Activated CD4-positive, alpha-beta T cell treated with anti-CD3 and anti-CD28 coated beads, Interleukin-2, amount 10 ng/mL, durations not matched to agents 24 days and 14 days (primary cell): ENCODE data around the gene DENND1B. TPM values are rescaled to one million over a fixed set of nuclear protein-coding genes. Genes with fewer than 3 reads are reported as not detected.
"Not testable (repeated sequence)": the region's sequence is repeated elsewhere in the genome, so short reads cannot be mapped to it uniquely, and the experiment has no call there.

Experiments used
- DNase-seq: peaks from one replicate; pipeline ENCODE4 v3.0.0; 2022
- H3K27ac Mint-ChIP-seq: one replicate; pipeline ENCODE4 v1.8.0; 2022; ENCODE audit warnings: mild to moderate bottlenecking, mixed read lengths
- H3K27me3 Mint-ChIP-seq: one replicate; pipeline ENCODE4 v1.8.0; 2022; ENCODE audit warnings: mixed read lengths
- H3K36me3 Mint-ChIP-seq: one replicate; pipeline ENCODE4 v1.8.0; 2022; ENCODE audit warnings: low read depth, mild to moderate bottlenecking, mixed read lengths
- H3K4me1 Mint-ChIP-seq: one replicate; pipeline ENCODE4 v1.8.0; 2021; ENCODE audit warnings: mixed read lengths
- H3K4me3 Mint-ChIP-seq: one replicate; pipeline ENCODE4 v1.8.0; 2022; ENCODE audit warnings: mild to moderate bottlenecking, moderate library complexity, mixed read lengths
- H3K9me3 Mint-ChIP-seq: one replicate; pipeline ENCODE4 v1.8.0; 2021; ENCODE audit warnings: mixed read lengths
- intact Hi-C: fragments of 100-400 bp; cut with micrococcal nuclease; formaldehyde crosslinking; loops from one replicate; pipeline ENCODE4 v1.15.1; 2023
- total RNA-seq: library from RNA; stranded (reverse); gene quantifications from 2 replicates; pipeline ENCODE4 v1.2.3, GENCODE V29; 2022

The DENND1B gene
- total RNA-seq, 1 donor from 2014 or later = 15.0 TPM

DNA sequence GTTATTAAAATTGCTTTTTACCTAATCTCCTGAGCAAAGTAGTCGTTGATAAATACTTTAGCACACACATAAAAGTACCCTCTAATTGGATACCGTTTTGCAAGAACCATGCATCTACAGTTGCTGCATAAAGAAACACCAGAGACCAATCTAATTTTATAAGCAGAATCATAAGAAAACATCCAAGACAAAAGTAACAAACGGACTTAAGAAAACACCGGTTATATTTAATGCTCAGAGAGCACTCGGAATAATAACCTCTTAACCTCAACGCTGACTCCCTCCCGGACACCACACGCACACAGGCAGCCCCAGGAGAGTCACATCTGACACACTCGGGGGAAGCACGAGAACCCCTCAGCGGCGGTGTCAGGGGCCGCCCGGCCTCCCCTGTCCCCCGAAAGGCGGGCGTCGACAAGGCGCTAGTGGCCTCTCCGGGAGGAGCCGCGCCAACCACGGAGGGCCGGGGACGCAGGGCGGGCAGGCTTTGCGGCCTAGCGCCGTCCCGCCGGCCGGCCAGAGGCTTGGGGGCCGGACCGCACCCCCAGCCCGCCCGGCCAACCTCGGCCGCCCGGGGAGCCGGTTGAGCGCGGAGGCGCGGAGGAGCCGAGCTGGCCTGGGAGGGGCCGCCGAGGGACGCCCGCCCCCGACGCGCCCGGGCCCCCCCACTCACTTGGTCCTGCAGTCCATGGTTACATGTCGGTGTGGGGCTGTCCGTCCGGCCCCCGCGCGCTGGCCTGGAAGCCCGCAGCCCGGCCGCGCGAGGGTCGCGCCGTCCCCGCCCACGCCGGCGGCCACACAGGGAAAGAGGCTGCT is 606 bp downstream of the DENND1B start:
- Mint-ChIP-seq H3K4me1 (peaks cover 64% of the 10 kb centered on the region), H3K27ac (peak overlapping the region; percentile 99), H3K36me3 (peaks cover 11% of the 10 kb centered on the region), H3K4me3 (peak overlapping the region; percentile 89), H3K27me3 (no peaks in the 10 kb centered on the region), H3K9me3 (no peaks in the 10 kb centered on the region)
- intact Hi-C loops = loop anchor here (2.0 to 10.0 kb wide), 5 partner anchors 94 to 873 kb away; partner anchors contain the start of genes LHX9 and NEK7
- peak; percentile 84 for DNase-seq

DNA sequence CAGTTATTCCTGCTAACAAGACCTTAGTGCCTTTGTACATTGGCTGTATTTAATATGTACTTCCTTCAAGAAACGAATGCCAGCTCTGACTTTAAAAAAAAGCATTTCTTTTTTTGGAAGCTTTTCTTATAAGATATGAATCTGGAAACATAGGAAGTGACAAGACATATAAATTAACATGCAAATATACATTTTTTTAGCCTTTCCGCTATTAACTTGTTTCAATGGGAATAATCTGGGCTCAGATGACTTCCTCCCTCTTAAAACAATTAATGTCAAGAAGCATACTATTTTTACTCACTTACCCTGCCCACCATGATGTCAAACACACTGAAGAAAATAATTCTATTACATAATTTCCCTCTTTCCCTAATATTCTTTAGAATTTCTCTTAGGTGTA is 1.4 kb downstream of the DENND1B start:
- no peak for DNase-seq
- no peaks in the 10 kb centered on the region for H3K9me3 Mint-ChIP-seq
- H3K4me1 Mint-ChIP-seq = peaks cover 63% of the 10 kb centered on the region
- intact Hi-C loops = loop anchor here (2.0 to 10.0 kb wide), 2 partner anchors 95 to 851 kb away; no protein-coding TSS in a partner anchor
- H3K36me3 Mint-ChIP-seq = peaks cover 14% of the 10 kb centered on the region
- H3K27ac Mint-ChIP-seq = peak overlapping the region; percentile 88
- H3K4me3 Mint-ChIP-seq = peak overlapping the region; percentile 89
- H3K27me3 Mint-ChIP-seq = no peaks in the 10 kb centered on the region

DNA sequence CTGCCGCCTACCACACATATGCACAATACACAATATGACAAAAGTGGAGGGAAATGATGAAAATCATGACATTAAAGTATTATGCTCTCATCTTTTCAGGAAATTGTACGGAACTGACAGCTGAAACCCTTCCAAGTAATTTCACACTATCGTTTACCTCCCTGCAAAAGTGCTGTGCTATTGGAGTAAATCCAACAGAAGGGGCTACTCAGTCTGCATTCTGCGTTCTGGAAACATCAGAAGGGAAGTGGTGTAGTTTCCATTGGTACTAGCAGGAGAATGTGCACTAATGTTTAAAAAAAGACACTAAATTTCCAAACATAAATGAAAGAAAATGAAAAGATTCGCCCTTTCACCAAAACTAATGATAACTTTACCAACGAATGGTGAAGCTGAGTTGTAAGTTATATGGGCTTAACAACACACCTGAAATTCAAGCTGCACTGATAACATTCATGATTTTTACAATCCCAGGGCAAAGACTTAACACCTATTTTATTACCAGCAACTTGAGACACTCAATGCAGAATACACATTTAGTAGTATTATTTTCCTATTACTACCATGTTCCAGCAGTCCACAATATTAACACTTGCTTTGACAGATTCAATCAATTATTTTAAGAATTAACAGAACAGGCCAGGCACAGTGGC is 3.2 kb downstream of the DENND1B start:
- H3K36me3 Mint-ChIP-seq = peaks cover 23% of the 10 kb centered on the region
- H3K4me3 Mint-ChIP-seq = peak overlapping the region; percentile 89
- no peak for DNase-seq
- H3K27me3 Mint-ChIP-seq = no peaks in the 10 kb centered on the region
- H3K27ac Mint-ChIP-seq = no peak overlapping the region
- H3K4me1 Mint-ChIP-seq = peaks cover 61% of the 10 kb centered on the region
- H3K9me3 Mint-ChIP-seq = no peaks in the 10 kb centered on the region
- intact Hi-C loops = loop anchor here (10.0 kb wide), 1 partner anchor 853 kb away; no protein-coding TSS in a partner anchor

DNA sequence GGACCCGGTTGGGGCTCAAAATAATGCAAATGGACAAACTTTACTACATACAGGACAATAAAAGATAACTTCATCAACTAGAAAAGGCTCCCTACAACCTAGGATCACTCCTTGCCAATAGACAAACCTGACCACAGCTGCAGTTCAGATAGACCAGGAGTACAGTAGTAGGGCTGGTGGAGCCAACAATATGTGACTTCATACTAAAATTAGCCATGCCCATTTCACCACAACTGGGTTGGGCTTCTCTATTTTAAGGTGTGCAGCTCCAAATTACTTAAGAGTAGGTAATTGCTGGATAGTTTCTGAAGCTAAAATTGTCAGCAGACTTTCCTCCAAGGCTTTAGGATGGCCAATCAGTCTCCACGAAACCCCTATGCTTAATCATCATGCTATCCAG is 3.9 kb downstream of the DENND1B start:
- Mint-ChIP-seq H3K36me3 (peaks cover 26% of the 10 kb centered on the region), H3K4me1 (peaks cover 61% of the 10 kb centered on the region), H3K4me3 (no peak overlapping the region), H3K27me3 (no peaks in the 10 kb centered on the region), H3K9me3 (no peaks in the 10 kb centered on the region), H3K27ac (no peak overlapping the region)
- intact Hi-C loops = loop anchor here (10.0 kb wide), 1 partner anchor 853 kb away; no protein-coding TSS in a partner anchor
- DNase-seq = no peak

DNA sequence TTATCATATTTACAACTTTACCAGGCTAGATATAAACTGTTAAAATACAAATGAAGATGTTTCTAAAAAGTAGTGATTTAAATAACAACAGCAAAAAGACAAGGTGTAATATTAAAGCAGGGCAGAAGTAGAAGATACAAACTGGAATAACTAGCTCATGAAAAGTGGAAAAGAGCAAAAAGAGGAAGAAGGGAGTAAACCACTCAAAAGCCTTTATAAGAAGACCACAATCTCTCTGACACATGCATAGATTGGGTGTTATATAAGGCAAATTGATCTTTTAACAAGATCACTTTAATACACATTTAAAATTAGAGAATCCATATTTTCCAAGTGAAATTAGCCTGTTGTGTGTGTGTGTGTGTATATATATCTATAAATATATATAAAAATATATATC is 5.0 kb downstream of the DENND1B start:
- no peaks in the 10 kb centered on the region for H3K27me3 Mint-ChIP-seq
- H3K4me1 Mint-ChIP-seq = peaks cover 61% of the 10 kb centered on the region
- H3K9me3 Mint-ChIP-seq = no peaks in the 10 kb centered on the region
- intact Hi-C loops = loop anchor here (10.0 kb wide), 1 partner anchor 855 kb away; no protein-coding TSS in a partner anchor
- H3K4me3 Mint-ChIP-seq = no peak overlapping the region
- DNase-seq = no peak
- no peak overlapping the region for H3K27ac Mint-ChIP-seq
- H3K36me3 Mint-ChIP-seq = peaks cover 34% of the 10 kb centered on the region

DNA sequence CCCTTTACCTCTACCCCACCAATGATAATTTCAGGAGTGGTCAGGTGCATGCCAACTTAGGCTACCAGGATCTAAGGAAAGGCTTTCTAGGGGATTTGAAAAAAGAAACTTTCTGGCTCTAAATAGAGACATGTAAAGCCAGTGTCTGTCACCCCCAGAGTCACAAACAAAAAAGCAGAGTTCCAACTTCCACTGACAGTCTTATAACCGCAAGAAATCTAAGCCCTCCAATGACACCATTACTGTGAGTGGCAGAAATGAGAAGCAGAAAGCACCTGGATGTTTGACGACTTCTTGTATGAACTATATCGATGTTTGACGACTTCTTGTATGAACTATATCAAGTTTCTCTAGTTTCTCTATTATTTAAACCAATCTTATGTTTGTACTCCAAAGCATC is 6.0 kb downstream of the DENND1B start:
- no peak overlapping the region for H3K27ac Mint-ChIP-seq
- no peak overlapping the region for H3K4me3 Mint-ChIP-seq
- no peak for DNase-seq
- peaks cover 59% of the 10 kb centered on the region for H3K4me1 Mint-ChIP-seq
- no peaks in the 10 kb centered on the region for H3K27me3 Mint-ChIP-seq
- intact Hi-C loops = no loop called here
- no peaks in the 10 kb centered on the region for H3K9me3 Mint-ChIP-seq
- H3K36me3 Mint-ChIP-seq = peaks cover 34% of the 10 kb centered on the region

DNA sequence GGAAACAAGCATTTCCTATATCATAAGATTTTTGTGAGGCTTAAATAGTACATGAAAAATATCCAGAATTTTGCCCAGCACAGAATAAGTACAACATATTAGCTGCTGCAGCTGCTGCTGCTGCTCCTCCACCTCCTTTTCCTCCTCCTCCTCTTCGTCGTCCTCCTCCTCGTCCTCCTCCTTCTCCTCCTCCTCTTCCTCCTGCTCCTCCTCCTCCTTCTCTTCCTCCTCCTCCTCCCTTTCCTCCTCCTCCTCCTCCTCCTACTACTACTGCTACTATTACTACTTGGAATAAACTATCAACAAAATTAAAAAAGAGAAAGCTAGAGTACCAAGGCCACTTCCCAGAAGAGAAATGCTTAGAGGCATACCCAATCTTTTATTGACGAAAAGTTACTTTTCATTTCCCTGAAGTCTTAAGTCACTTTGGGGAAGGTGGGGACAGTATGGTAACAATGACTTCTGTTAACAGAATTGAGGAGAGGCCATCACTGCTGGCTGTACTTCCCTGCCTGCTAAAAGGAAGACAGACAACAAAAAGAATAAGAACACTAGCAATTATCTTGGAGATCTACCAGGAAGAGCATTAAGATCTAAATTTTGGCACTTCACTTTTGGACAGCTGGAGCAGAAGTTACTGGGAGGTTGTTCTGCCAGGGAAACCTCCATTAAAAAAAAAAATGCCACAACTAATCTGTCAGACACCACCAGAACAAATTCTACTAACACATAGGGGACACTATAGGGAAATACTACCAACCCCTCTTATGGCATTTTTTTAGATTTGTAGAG is 7.1 kb downstream of the DENND1B start:
- Mint-ChIP-seq H3K27ac (peak overlapping the region; percentile 61), H3K36me3 (peaks cover 38% of the 10 kb centered on the region), H3K4me3 (peak overlapping the region; percentile 35), H3K9me3 (no peaks in the 10 kb centered on the region), H3K27me3 (no peaks in the 10 kb centered on the region), H3K4me1 (peaks cover 57% of the 10 kb centered on the region)
- intact Hi-C loops = no loop called here
- no peak for DNase-seq

DNA sequence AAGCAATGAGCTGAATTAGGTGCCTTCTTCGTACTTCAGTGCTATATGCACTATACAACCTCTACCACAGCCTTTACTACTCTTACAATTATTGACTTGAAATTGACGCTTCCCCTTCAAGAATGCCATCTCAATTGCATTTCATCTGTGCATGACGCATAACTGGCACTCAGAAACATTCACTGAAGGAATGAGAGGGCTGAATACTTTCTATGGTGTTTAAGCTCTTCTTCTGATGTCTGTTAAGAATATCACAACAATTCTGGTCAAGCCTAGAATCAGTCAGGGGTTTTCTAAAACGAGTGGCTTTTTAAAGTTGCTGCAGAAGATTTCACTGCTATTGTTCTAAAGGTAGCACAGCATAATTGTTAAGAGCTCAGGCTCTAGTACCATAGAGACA is 11.5 kb downstream of the DENND1B start:
- no peaks in the 10 kb centered on the region for H3K9me3 Mint-ChIP-seq
- no peak for DNase-seq
- no peaks in the 10 kb centered on the region for H3K27me3 Mint-ChIP-seq
- intact Hi-C loops = no loop called here
- no peak overlapping the region for H3K27ac Mint-ChIP-seq
- H3K4me3 Mint-ChIP-seq = no peak overlapping the region
- peaks cover 36% of the 10 kb centered on the region for H3K36me3 Mint-ChIP-seq
- peaks cover 39% of the 10 kb centered on the region for H3K4me1 Mint-ChIP-seq

DNA sequence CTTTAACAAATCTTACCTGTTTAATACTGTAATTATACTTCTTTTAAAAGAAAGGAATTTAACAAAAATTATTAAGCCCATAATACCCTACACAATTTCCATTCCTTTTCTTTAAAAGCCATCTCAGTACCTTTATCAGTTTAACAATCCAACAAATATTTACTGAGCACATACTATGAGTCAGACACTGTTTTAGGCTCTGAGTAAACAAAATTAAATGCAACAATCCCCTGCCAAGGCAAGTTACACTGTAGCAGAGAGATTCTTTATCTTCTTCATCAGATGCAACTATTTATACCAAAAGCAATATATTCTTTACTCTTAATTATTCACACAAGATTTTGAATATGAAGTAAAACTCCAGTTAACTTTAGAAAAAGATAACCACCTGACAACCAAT is 12.0 kb downstream of the DENND1B start:
- intact Hi-C loops = no loop called here
- no peak for DNase-seq
- no peak overlapping the region for H3K4me3 Mint-ChIP-seq
- H3K27me3 Mint-ChIP-seq = no peaks in the 10 kb centered on the region
- H3K27ac Mint-ChIP-seq = no peak overlapping the region
- H3K4me1 Mint-ChIP-seq = peaks cover 34% of the 10 kb centered on the region
- peaks cover 35% of the 10 kb centered on the region for H3K36me3 Mint-ChIP-seq
- H3K9me3 Mint-ChIP-seq = no peaks in the 10 kb centered on the region

DNA sequence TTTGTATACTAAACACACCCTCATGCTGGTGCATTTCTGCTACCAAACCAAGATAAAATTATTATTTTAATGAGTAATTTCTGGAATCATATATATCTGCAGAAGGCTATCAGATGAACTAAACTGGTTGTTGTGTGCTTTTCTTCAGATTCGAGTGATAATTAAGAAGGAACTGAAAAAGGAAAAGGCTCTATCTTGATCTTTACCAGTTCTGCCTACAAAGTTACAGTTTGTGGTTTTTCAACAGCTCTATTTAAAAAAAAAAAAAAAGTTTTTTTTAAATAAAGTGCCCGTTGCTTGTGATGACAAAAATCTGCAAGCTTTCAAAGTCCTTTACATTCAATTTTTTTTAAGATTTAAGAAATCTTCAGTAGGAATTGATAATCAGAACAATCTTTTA is 13.6 kb downstream of the DENND1B start:
- no peak for DNase-seq
- Mint-ChIP-seq H3K27ac (no peak overlapping the region), H3K36me3 (peaks cover 32% of the 10 kb centered on the region), H3K4me1 (peaks cover 29% of the 10 kb centered on the region), H3K9me3 (no peaks in the 10 kb centered on the region), H3K27me3 (no peaks in the 10 kb centered on the region), H3K4me3 (no peak overlapping the region)
- intact Hi-C loops = no loop called here

DNA sequence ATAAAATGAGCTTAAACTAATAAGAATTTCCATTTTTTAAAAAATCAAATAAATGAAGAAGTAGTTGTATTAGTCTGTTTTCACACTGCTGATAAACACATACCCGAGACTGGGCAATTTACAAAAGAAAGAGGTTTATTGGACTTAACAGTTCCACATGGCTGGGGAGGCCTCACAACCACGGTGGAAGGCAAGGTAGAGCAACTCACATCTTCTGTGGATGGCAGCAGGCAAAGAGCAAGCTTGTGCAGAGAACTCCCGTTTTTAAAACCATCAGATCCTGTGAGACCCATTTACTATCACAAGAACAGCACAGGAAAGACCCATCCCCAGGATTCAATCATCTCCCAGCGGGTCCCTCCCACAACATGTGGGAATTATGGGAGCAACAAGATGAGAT is 19.7 kb downstream of the DENND1B start:
- H3K27me3 Mint-ChIP-seq, H3K4me3 Mint-ChIP-seq, H3K9me3 Mint-ChIP-seq, DNase-seq, H3K27ac Mint-ChIP-seq, intact Hi-C loops: not testable (repeated sequence)
- Mint-ChIP-seq H3K4me1 (peaks cover 13% of the 10 kb centered on the region), H3K36me3 (peaks cover 37% of the 10 kb centered on the region)

DNA sequence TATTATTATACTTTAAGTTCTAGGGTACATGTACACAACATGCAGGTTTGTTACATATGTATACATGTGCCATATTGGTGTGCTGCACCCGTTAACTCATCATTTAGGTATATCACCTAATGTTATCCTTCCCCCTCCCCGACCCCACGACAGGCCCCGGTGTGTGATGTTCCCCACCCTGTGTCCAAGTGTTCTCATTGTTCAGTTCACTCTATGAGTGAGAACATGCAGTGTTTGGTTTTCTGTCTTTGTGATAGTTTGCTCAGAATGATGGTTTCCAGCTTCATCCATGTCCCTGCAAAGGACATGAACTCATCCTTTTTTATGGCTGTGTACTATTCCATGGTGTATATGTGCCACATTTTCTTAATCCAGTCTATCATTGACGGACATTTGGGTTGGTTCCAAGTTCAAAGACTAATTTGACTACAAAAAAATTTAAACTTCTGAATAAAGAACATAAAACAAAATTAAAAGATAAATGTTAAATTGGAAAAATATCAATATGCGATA is 22.6 kb downstream of the DENND1B start:
- H3K4me3 Mint-ChIP-seq, H3K27ac Mint-ChIP-seq, DNase-seq, intact Hi-C loops, H3K9me3 Mint-ChIP-seq, H3K27me3 Mint-ChIP-seq: not testable (repeated sequence)
- peaks cover 40% of the 10 kb centered on the region for H3K36me3 Mint-ChIP-seq
- peaks cover 17% of the 10 kb centered on the region for H3K4me1 Mint-ChIP-seq

DNA sequence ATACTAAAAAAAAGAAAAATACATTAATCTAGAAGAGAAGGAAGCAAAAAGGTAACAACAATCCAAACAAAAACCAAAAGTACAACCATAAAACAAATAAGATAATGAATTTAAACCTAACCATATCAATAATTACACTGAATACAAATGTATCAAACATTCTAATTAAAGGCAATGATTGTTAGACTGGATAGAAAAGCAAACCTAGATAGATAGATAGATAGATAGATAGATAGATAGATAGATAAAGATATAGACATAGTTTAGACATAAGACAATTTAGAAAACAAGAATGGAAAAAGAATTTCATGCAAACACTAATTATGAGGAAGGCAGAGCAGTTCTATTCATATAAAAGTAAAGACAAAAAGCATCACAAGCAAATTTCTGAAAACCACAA is 24.9 kb downstream of the DENND1B start:
- Mint-ChIP-seq H3K9me3 (peaks cover 7% of the 10 kb centered on the region), H3K27me3 (no peaks in the 10 kb centered on the region), H3K36me3 (peaks cover 48% of the 10 kb centered on the region), H3K4me3 (no peak overlapping the region), H3K4me1 (peaks cover 8% of the 10 kb centered on the region), H3K27ac (no peak overlapping the region)
- intact Hi-C loops = no loop called here
- no peak for DNase-seq
